Uterus (tissue), 2 donors: Measurements from ENCODE around the gene RXRG.

ENCODE experiments used
- CTCF ChIP-seq, 4 experiments: fragments of 200-600 bp in 2 of 4; fragments of 450-650 bp in 2 of 4; sonication (generic) in 2 of 4; IDR thresholded peaks; one replicate each; pipeline ENCODE4 v1.5.1; 2016 to 2019; ENCODE audit warnings: antibody characterized with exemption in 4 of 4, mild to moderate bottlenecking in 2 of 4, moderate library complexity in 1 of 4
- POLR2A ChIP-seq, 2 donors: fragments of 450-650 bp; IDR thresholded peaks; one replicate each; pipeline ENCODE4 v1.6.1; 2016; ENCODE audit warnings: antibody characterized with exemption in 2 of 2, mild to moderate bottlenecking in 1 of 2, moderate library complexity in 1 of 2

- no peak for TF ChIP-seq POLR2A (IDR thresholded peaks at IDR 0.05)
- no peak for TF ChIP-seq CTCF (IDR thresholded peaks at IDR 0.05)
Observed at GRCh38 chr1:165456861-165457260, 11.9 kb upstream of the RXRG start.
